NCI-H187 treated with DMSO at 0.1 percent for 48 hours (cell line): ENCODE results near the gene SMIM36.
"Not testable (repeated sequence)": the region's sequence is repeated elsewhere in the genome, so short reads cannot be mapped to it uniquely, and the experiment has no call there.

ENCODE experiments used
- DNase-seq: peaks from one replicate; lab custom pipeline; 2025; lab: John Stamatoyannopoulos, UW

SMIM36 gene

DNA sequence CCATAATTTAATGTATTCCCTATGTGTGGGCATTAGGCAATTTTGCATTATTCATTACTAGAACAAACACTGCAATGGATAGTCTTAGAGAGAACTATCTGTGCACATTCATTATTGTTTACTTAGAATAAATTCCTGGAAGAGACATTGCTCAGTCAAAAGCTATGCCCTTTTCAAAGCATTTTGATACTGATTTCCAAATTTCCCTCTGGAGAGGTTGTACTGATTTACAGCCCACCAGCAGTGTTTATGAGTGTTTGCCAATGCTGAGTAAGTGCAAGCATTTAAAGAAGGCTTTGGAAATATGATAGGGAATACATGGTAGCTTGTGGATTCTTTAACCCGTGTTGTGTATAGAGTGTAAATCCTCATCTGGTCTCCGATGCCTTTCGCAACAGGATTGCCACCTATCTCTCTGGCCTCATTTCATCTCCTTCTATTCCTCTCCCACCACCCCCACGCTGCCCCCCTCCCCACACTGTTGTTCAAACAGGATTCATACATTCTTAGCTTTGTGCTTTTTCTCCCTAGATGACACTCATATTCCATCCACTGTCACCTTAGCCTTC, 56.3 kb downstream of the SMIM36 start:
- DNase-seq, result no peak

DNA sequence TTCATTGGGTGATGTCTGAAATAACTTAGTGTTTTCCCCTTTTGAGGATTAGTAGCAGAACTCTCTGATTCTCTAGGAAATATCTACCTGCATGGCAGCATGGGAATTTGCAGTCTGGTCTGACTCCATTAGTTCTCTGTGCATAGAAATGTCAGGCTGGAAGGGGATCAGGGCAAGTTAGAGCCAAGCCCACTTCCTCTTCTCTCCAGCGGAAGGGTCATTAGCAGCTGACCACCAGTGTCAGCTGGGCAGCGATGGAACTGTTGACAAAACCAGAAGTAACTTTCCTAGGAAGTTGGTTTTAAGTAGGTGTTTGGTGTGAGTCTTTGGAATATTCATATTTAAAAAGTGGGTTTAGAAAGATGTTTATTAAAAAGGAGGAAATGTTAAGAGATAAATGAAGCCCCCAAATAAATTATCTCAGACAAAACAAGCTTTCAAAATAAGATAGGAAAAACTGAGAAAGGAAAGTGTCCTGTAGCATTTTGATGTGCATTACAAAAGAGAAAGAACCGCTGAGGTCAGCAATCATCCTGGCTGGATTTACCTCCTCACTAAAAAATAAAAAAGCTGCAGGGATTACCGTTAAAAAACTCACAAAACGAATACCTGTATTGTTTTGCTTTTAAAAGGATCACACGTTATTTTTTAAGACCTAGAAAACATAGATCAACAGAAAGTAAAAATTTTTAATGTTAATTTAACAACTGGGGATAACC, 57.3 kb downstream of the SMIM36 start:
- no peak for DNase-seq

DNA sequence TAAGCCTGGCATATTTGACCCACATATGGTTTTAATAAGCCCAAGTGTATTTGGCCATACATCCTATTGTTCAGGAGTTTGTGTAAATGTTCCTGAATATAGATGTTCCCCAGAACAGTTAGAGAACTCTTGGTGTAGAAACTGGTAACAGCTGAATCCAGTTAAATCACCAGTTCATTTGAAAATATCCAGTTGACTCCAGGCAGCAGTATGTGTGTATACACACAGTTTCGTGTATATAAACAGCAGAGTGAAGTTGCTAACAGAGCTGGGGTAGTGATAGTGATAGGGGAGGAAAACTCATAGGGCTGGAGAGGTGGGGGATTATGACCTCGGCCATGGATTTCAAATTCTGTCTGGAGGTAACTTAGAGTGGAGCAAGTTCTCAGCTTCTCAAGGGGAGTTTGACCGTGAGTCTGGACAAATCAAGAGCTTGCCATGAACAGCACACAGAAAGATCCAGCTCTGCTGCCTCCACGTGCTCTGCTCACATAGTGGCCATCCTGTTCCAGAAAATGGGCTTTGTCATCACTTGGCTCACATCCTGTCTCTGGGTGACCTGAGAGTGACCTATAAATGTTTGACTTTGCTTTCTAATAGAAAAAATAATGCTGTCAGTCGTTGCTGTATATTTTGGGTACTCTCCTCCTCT, 59.0 kb downstream of the SMIM36 start:
- DNase-seq, result no peak

DNA sequence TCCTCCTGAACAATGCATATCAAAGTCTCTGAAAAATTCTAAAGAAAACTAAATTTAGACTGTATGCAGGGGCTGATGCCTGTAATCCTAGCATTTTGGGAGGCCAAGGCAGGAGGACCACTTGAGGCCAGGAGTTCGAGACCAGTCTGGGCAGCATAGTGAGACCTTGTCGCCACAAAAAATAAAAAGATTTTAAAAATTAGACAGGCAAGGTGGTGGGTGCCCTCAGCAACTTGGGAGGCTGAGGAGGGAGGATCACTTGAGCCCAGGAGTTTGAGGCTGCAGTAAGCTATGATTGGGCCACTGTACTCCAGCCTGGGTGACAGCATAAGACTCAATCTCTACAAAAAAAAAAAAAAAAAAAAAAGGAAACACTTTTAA, 59.5 kb downstream of the SMIM36 start:
- no peak for DNase-seq

DNA sequence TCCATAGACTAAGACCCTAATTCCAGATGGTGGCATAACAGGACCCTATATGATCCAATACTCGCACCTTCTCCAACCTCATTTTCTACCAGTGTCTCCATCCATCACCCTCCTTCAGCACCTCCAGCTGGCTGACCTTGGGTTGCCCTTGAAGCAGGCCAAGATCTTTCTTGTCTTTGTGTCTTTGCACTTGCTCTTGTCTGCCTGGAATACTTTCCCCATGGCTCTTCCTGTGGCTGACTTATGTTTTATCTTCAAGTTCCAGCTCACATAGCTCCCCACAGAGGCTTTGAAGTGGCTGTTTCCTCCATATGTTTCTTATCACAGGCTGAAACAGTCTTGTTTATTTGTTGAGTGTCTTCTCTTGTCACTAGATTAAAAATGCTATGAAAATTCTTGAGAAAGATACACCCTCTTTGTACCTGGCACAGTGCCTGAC, 60.0 kb downstream of the SMIM36 start:
- no peak for DNase-seq

DNA sequence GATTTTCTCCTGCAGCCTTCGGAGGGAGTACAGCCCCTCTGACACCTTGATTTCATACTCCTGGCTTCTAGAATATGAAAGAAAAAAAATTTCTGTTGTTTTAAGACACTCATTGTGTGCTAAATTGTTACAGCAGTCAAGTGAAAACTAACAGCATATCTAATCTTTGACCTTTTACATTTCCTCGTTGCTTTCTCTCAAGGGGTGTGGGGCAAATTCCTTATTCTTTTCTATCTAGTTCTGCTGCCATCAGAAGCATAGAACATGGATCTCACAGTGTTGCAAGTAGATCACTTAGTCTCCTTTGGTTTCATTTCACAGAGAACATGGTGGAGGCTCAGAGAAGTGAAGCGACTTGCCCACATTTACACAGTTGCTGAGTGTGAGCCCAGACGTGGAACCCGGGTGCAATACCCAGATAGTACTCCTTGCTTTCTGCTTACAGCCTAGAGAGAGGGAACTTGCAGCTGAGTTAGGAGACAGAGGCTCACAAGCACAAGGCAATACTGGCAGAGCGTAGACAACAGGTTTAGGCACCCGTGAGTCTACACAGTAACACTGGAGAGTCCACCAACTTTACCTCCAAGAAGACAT, 60.9 kb downstream of the SMIM36 start:
- no peak for DNase-seq

DNA sequence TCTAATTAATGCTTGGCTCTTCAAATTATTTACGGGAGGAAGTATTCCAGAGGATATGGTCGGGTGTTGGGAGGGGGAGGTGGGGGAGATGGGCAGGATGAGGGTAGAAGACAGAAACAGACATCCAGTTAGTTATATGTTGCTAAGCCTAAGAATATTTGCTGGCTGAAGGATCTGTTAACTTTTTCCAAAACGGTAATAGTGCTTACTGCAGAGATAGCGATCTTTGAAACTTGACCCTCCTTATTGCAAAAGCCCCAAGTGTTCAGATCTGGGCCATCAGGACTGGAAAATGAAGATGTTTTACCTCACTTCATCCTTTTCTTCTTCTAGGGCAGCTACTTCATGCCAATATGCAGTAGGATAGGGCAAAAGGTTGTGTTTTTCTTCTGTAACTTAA, 62.6 kb downstream of the SMIM36 start:
- no peak for DNase-seq

DNA sequence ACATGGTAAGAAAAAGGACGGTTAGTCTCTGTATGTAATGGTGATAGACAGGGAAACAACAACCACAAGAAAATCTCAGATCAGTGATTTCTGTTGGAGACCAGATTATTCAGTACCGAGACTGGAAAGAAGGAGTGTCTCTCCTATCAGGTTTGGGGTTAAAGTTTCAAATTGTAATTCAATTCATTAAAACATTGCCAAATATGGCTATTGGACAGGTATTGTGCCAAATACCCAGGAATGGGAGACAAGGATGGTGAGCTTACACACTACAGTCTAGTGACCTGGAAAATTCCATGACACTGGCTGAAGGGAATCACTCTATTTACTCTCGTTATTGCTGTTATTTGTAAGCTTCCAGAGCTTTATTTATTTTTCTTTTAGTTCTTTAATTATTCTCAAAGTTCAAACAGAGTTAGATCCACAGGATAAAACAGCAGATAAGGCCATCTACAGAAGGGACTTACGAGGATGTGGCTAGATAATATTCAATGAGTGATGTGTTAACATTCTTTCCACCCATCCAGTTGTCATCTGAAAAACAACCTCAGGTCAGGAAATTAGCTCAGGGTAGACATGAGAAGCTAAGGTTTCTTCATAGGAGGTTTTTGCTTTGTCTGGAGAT, 64.6 kb downstream of the SMIM36 start:
- no peak for DNase-seq

DNA sequence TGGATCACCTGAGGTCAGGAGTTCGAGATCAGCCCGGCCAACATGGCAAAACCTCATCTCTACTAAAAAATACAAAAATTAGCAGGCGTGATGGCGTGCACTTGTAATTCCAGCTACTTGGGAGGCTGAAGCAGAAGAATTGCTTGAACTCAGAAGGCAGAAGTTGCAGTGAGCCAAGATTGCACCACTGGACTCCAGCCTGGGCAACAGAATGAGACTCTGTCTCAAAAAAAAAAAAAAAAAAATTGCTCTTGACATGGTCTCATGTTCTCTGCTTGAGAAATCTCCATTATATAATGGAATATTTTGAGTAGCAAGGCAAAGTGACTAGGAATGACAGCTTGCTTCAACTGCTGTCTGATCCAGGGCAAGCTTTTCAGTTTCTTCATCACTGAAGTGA, 65.2 kb downstream of the SMIM36 start:
- not testable (repeated sequence) for DNase-seq

DNA sequence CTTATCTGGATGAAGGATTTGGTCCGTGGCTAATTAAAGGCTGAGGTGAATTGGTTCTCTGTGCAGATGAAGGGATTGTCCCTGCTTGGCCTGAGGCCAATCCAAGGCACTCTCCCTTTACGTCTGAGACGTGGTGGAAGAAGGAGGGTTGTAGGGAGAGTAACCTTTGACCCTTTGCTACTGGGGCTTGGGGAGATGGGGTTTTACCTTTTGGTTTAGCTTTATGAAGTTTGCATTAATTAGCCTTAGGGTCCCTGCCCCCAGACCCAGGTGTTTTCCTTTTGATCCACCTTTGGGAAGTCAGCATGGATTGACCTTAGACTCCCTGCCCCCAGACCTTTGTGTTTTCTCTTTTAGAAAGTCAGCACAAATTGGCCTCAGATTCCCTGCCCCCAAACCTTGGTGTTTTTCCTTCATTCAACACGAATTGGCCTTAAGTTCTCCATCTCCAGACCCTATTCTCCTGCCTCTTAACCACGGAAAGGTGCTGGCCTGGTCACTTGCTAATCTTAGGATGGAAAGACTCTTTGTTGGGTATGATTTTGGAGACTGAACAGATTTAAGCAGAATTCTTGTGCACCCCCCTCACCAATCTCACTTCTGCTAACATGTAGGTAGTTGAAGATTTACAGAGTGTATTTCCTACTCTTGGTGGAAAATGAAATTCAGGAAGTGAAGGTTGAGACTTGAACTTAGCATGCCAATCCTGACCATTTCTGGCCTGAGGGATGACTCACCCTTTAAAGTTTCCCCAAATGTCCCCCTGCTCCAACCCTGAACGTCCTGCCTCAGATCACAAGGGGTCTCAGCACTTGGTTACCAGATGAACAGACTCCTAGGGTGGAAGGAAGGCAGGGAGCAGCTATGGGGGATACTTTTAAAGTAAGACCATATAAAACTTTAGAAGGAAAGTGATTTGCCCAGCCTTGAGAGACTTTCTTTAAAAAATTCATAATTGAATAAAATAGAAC, 66.5 kb downstream of the SMIM36 start:
- no peak for DNase-seq

DNA sequence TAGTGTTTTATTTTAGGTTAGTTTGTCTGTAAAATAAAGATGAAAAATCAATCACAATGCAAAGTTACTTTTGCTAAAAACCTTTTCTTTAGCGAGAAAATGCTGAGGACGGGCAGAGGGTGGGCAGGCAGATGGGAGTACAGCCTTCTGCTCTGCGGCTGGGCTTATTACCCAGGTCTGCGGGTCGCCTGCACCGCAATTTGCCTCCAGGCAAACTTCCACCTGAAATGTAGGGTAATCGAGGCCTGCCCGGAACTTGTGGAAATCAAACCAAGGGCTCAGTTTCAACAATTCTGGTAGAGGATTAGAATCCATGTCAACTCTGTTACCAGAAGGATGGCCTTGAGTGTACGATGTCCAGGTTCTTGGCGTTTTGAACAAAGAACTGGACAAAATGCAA, 67.3 kb downstream of the SMIM36 start:
- no peak for DNase-seq

DNA sequence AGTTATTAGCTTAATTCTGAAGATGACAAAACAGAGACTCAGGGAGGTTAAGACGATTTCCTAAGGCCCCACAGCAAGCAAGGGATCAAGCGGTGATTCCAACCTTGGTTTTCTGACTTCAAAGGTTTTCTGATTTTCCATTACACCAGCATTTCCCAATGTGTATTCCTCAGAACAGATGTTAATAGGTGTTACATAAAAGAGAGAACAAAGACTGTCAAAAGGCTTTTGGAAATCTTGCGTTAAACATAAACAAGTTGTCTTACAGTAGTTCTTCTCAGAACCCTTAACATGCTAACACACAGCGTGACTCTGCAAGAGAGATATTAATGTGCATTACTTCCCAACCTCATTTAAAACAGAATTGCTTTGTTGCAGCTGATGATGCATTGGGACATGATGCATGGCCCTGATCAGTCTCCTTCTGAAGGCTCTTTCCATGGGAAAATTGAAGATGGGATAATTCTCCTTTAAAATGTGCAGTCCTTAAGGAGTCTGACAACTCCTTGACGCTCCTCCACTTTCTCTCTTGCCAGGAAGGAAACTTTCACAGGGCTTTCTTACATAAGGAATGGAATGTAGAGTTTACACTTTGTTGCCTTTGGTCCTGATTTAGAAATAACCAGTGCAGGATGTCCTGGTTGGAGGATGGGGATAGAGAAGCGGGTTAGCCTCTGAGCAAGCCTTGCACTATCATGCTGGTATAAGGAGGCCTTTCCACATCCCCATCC, 68.1 kb downstream of the SMIM36 start:
- no peak for DNase-seq

DNA sequence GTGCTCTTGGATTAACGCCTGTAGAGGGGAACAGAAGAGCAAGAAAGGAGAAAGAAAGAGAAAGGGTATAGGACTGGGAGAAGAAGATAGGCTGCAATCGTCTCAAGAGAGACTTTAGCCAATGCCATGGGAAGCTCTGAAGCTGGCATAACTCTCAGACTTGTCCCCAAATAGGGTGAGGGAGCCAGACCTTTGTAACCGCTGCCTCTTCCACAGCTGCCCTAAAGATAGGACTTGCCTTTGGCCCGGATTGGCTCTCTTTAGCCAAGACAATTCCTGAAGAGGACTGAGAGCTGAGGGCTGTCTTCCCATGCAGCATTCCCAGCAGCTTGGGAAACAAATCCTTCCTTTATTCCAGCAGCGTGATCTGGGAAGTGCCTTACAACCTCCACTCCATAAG, 68.8 kb downstream of the SMIM36 start:
- DNase-seq, result no peak

DNA sequence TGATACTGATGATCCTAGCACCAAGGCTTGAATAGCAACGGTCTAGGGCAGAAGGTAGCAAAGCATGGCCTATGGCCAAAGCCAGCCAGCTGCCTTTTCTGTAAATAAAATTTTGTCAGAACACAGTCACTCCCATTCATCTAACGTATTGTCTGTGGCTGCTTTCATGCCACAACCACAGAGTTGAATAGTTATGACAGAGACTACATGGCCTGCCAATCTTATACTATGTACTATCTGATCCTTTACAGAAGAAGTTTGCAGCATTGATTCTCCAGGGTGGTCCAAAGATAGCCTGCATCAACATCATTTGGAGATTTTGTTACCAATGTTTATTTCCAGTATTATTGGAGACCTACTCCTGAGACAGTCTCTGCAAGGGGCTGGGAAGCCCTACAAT, 69.7 kb downstream of the SMIM36 start:
- no peak for DNase-seq

DNA sequence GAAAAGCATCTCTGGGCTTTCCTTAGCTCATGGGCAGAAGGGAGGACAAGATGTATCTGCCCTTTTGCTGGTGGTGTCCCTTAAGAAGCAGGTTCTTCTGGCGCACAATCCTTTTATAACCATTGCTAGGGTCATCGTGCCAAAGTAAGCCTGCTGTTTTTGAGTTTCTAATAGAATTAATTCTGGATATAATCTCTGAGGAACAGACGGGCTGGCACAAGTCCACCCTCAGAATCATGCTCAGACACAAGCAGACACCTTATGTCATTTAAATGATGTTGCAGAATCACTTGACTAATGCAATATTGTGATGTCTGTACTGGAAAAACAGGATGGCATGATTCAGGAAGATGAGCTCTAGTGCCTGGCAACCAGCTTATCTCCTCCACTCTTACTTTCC, 70.9 kb downstream of the SMIM36 start:
- no peak for DNase-seq

DNA sequence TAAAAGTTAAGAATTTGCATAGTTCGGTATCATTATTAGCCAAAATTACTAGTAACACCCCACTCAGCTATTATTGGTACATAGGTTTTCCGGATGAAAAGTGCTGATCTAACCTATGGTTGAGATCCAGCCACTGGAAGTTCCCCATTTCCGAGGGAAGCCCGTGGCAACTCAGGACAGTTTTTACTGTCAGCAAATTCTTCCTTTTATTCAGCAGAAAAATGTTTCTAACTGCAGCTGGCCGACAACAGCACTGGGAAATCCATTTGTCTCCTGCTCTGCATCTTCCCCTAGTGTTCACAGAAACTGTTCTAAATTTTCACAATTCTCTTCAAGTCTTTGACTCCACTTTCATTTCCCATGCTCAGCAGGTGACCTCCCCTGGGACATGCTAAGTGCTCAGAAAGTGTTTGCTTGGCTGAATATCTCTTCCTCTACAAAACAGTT, 74.1 kb downstream of the SMIM36 start:
- no peak for DNase-seq

DNA sequence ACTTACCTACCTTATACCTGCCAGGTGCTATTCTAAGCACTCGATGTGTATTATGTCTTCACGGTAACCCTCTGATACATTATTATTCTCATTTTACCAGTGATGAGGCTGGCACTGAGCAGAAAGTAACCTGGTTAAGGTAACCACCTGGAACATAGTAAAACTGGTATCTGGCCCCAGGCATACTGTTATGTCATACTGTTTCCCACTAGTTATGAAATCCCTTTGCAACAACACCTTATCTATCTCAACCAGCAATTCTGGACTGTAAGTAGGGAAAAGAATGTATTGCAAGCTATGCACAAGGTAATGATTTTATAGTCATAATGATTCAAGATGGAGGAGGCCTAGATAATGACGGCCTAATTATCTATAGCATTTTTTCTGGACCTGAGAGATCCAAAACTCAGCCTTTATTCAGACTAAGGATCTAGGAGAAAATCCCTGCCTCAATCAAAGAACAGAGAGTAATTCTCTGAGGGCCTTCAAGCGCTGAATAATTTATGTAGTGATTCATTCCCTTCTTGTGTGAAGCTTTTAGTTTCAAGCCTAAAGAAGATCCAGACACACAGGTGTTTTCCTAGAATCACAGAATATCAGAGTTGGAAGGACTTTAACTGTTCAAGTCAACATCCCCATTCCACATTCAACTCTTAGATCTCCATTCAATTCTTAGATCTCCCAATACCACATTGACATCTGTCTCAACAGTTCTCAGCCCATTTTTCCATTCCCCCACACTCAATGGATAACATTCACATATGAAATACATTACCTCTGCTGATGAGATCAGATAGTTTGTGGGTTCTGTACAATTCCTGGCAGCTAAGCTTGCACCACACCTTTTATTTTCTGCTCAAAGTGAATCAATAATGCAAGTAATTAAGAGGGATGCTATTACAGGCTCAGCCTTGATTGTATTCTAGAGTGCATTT, 74.8 kb downstream of the SMIM36 start:
- no peak for DNase-seq

DNA sequence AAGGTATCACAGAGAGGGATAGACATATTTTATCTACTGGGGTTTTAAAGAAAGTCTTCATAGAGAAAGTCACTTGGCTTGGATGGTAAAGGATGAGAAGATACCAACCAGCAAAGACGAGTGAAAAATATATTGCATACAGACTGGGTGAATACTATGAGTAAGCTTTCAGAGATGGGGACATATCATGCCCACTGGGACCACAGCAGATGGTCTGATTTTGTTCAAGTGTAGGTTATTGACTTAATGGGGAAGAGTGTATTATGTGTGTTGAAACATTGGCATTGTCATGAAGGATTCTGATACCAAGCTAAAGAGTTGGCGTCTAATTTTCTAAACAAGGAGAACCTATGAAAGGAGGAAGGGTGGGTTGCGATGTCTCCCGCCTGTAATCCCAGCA, 75.8 kb downstream of the SMIM36 start:
- DNase-seq, result no peak

DNA sequence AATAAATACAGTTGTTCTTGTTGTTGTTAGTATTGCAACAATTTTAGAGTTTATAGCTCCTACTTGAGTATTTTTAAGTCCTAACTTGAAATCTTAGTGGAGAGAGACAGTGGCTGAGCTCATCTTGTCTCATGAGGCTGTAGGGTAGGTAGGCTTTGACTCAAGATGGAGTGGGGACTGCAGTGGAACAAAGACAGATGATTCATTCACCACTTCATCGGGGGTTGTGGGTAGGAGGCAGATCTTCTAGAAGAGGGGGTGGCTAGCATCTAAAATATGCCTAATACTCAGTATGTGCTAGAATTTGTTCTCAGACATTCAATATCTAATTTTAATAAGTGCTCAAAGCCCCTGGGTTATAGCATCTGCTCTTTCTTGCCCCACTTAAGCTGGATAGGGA, 76.5 kb downstream of the SMIM36 start:
- DNase-seq, result no peak
